GM12875 (cell line): Measurements from ENCODE around the gene DTHD1.

Experiments used
- H3K4me3 ChIP-seq: one replicate; pipeline ENCODE4 v1.5.1; 2011; ENCODE audit warnings: low read depth, low read length, control low read depth
- TF ChIP-seq, protein P1 (sequence below): IDR thresholded peaks from 2 replicates; pipeline ENCODE4 v1.5.1; 2011; ENCODE audit warnings: low read depth, mild to moderate bottlenecking, control low read depth, inconsistent platforms, low read length, moderate library complexity, borderline replicate concordance; ENCODE audit not compliant: insufficient read depth

DTHD1 gene

GRCh38 chr4:36285784-36286480 lies 4.5 kb downstream of the DTHD1 start:
- TF ChIP-seq, protein P1, sequence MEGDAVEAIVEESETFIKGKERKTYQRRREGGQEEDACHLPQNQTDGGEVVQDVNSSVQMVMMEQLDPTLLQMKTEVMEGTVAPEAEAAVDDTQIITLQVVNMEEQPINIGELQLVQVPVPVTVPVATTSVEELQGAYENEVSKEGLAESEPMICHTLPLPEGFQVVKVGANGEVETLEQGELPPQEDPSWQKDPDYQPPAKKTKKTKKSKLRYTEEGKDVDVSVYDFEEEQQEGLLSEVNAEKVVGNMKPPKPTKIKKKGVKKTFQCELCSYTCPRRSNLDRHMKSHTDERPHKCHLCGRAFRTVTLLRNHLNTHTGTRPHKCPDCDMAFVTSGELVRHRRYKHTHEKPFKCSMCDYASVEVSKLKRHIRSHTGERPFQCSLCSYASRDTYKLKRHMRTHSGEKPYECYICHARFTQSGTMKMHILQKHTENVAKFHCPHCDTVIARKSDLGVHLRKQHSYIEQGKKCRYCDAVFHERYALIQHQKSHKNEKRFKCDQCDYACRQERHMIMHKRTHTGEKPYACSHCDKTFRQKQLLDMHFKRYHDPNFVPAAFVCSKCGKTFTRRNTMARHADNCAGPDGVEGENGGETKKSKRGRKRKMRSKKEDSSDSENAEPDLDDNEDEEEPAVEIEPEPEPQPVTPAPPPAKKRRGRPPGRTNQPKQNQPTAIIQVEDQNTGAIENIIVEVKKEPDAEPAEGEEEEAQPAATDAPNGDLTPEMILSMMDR = no peak
- H3K4me3 ChIP-seq = no peak overlapping the region

GRCh38 chr4:36286481-36286871 lies 5.1 kb downstream of the DTHD1 start:
- no peak overlapping the region for H3K4me3 ChIP-seq

GRCh38 chr4:36288731-36289426 lies 7.5 kb downstream of the DTHD1 start:
- no peak overlapping the region for H3K4me3 ChIP-seq
- TF ChIP-seq, protein P1 = no peak

More at GRCh38 chr4:36286481-36286871, 5.1 kb downstream of the DTHD1 start:
- TF ChIP-seq, protein P1 = no peak

GRCh38 chr4:36290641-36291040 lies 9.2 kb downstream of the DTHD1 start:
- TF ChIP-seq, protein P1 = no peak
- H3K4me3 ChIP-seq = no peak overlapping the region

DNA sequence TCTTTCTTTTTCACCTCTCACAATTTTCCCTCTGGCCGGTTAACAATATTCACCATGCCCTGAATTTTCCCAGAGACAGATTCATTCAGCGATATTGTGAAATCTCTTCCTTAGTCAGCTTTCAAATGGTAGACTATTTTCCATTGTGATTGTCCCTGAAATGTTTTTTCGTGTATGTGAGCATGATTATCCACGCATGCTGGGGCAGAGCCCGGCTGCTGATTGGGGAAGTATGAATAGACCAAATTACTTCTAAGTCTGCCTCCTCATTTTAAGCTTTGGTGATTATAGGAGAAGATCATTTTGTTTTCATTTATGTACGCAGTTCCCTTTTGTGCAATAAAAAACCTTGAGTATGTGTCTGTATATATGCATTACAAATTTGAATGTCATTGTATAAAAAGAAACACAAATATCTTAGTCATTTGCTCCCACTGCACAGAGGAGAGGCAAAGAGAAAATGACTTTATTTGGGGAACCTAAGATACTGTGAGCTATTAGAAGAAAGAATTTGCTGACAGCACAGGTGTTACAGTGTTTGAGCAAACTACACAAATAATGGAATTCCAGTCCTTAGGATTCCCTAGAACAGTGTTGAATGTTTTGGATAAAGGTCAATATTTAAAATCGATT lies 11.3 kb downstream of the DTHD1 start:
- TF ChIP-seq, protein P1 = no peak
- no peak overlapping the region for H3K4me3 ChIP-seq

- TF ChIP-seq, protein P1 = no peak
- H3K4me3 ChIP-seq = no peak overlapping the region
Measured at GRCh38 chr4:36301127-36301526, 19.7 kb downstream of the DTHD1 start.
